Activated naive CD4-positive, alpha-beta T cell treated with anti-CD3 and anti-CD28 coated beads for 36 hours (primary cell): ENCODE data around the gene ZBED6. TPM values are rescaled to one million over a fixed set of nuclear protein-coding genes. Genes with fewer than 3 reads are reported as not detected.
A peak's percentile ranks its signal among the peaks of the same experiment; 100 is the strongest.
"Not testable (repeated sequence)": the region's sequence is repeated elsewhere in the genome, so short reads cannot be mapped to it uniquely, and the experiment has no call there.

Source experiments
- CTCF ChIA-PET: fragments of 350-600 bp; sonication (Branson Sonifier 250); formaldehyde crosslinking; loops from one replicate; lab custom pipeline; 2021; ENCODE audit warnings: antibody characterized with exemption; lab: Charles Lee
- DNase-seq: peaks from one replicate; pipeline ENCODE4 v3.0.0-alpha.2; 2020
- H3K27ac Mint-ChIP-seq: one replicate; pipeline ENCODE4 v1.8.0; 2021; ENCODE audit warnings: mild to moderate bottlenecking, mixed read lengths
- H3K27me3 Mint-ChIP-seq: one replicate; pipeline ENCODE4 v1.8.0; 2021; ENCODE audit warnings: low read depth, mixed read lengths
- H3K36me3 Mint-ChIP-seq: one replicate; pipeline ENCODE4 v1.8.0; 2021; ENCODE audit warnings: low read depth, mixed read lengths
- H3K4me1 Mint-ChIP-seq: one replicate; pipeline ENCODE4 v1.8.0; 2021; ENCODE audit warnings: low read depth, mixed read lengths
- H3K4me3 Mint-ChIP-seq: one replicate; pipeline ENCODE4 v1.8.0; 2021; ENCODE audit warnings: mild to moderate bottlenecking, moderate library complexity, mixed read lengths
- H3K9me3 Mint-ChIP-seq: one replicate; pipeline ENCODE4 v1.8.0; 2021; ENCODE audit warnings: mixed read lengths
- intact Hi-C: fragments of 100-400 bp; cut with micrococcal nuclease; formaldehyde crosslinking; loops from one replicate; pipeline ENCODE4 v1.15.1; 2023
- total RNA-seq, 2 experiments: library from RNA; stranded (reverse); gene quantifications; one replicate each; pipeline ENCODE4 v1.2.3, GENCODE V29; 2021

ZBED6 gene
- total RNA-seq, 2 experiments from 2014 or later: 23.3 to 23.6 TPM

GRCh38 chr1:203813581-203814341, 18.3 kb downstream of the ZBED6 start:
- CTCF ChIA-PET: interaction anchor here (0.7 to 1.8 kb wide), 3 partner anchors 14 to 774 kb away, joined by 3 to 4 read pairs (median 3); no protein-coding TSS in a partner anchor
- Mint-ChIP-seq H3K9me3 (no peaks in the 10 kb centered on the region), H3K4me1 (peaks cover 21% of the 10 kb centered on the region), H3K4me3 (no peak overlapping the region), H3K36me3 (peaks cover 34% of the 10 kb centered on the region), H3K27ac (no peak overlapping the region), H3K27me3 (no peaks in the 10 kb centered on the region)
- intact Hi-C loops: no loop called here
- DNase-seq: no peak

GRCh38 chr1:203818399-203818798, 23.0 kb downstream of the ZBED6 start:
- H3K27ac Mint-ChIP-seq: no peak overlapping the region
- DNase-seq: no peak
- H3K27me3 Mint-ChIP-seq: no peaks in the 10 kb centered on the region
- peaks cover 35% of the 10 kb centered on the region for H3K36me3 Mint-ChIP-seq
- H3K9me3 Mint-ChIP-seq: no peaks in the 10 kb centered on the region
- H3K4me3 Mint-ChIP-seq: no peak overlapping the region
- CTCF ChIA-PET: interaction anchor here (0.5 kb wide), 1 partner anchor 54 kb away, joined by 3 read pairs; no protein-coding TSS in a partner anchor
- H3K4me1 Mint-ChIP-seq: peaks cover 16% of the 10 kb centered on the region
- intact Hi-C loops: no loop called here

- CTCF ChIA-PET: no interaction called here
- peaks cover 15% of the 10 kb centered on the region for H3K4me1 Mint-ChIP-seq
- H3K9me3 Mint-ChIP-seq: no peaks in the 10 kb centered on the region
Observed at GRCh38 chr1:203823306-203823705, 27.9 kb downstream of the ZBED6 start.

GRCh38 chr1:203826175-203826574, 30.8 kb downstream of the ZBED6 start:
- DNase-seq: no peak
- CTCF ChIA-PET: no interaction called here
- H3K36me3 Mint-ChIP-seq: peaks cover 45% of the 10 kb centered on the region
- H3K4me1 Mint-ChIP-seq: peaks cover 15% of the 10 kb centered on the region
- intact Hi-C loops: no loop called here
- no peaks in the 10 kb centered on the region for H3K27me3 Mint-ChIP-seq
- H3K4me3 Mint-ChIP-seq: no peak overlapping the region
- no peaks in the 10 kb centered on the region for H3K9me3 Mint-ChIP-seq
- no peak overlapping the region for H3K27ac Mint-ChIP-seq

More at GRCh38 chr1:203823306-203823705, 27.9 kb downstream of the ZBED6 start:
- Mint-ChIP-seq H3K36me3 (peaks cover 43% of the 10 kb centered on the region), H3K4me3 (no peak overlapping the region), H3K27ac (peak overlapping the region; percentile 65), H3K27me3 (no peaks in the 10 kb centered on the region)
- intact Hi-C loops: no loop called here
- no peak for DNase-seq

GRCh38 chr1:203828002-203828401, 32.6 kb downstream of the ZBED6 start:
- intact Hi-C loops: no loop called here
- peaks cover 10% of the 10 kb centered on the region for H3K4me1 Mint-ChIP-seq

GRCh38 chr1:203828503-203828902, 33.1 kb downstream of the ZBED6 start:
- no peaks in the 10 kb centered on the region for H3K9me3 Mint-ChIP-seq
- no peak overlapping the region for H3K4me3 Mint-ChIP-seq
- no peaks in the 10 kb centered on the region for H3K27me3 Mint-ChIP-seq
- H3K36me3 Mint-ChIP-seq: peaks cover 37% of the 10 kb centered on the region
- no peak overlapping the region for H3K27ac Mint-ChIP-seq
- no peak for DNase-seq
- CTCF ChIA-PET: no interaction called here
- H3K4me1 Mint-ChIP-seq: peaks cover 10% of the 10 kb centered on the region
- intact Hi-C loops: no loop called here

More at GRCh38 chr1:203828002-203828401, 32.6 kb downstream of the ZBED6 start:
- H3K27me3 Mint-ChIP-seq: no peaks in the 10 kb centered on the region
- no peak overlapping the region for H3K27ac Mint-ChIP-seq
- H3K9me3 Mint-ChIP-seq: no peaks in the 10 kb centered on the region
- CTCF ChIA-PET: interaction anchor here (0.6 kb wide), 1 partner anchor 486 kb away, joined by 4 read pairs; no protein-coding TSS in a partner anchor
- no peak for DNase-seq
- no peak overlapping the region for H3K4me3 Mint-ChIP-seq
- H3K36me3 Mint-ChIP-seq: peaks cover 36% of the 10 kb centered on the region

- H3K9me3 Mint-ChIP-seq, CTCF ChIA-PET, H3K4me1 Mint-ChIP-seq, H3K27me3 Mint-ChIP-seq, DNase-seq, H3K27ac Mint-ChIP-seq, intact Hi-C loops, H3K4me3 Mint-ChIP-seq: not testable (repeated sequence)
- H3K36me3 Mint-ChIP-seq: peaks cover 39% of the 10 kb centered on the region
Observed at GRCh38 chr1:203829247-203829646, 33.8 kb downstream of the ZBED6 start.

- peaks cover 40% of the 10 kb centered on the region for H3K36me3 Mint-ChIP-seq
- H3K4me3 Mint-ChIP-seq: no peak overlapping the region
- H3K4me1 Mint-ChIP-seq: no peaks in the 10 kb centered on the region
- CTCF ChIA-PET: interaction anchor here (0.6 to 1.4 kb wide), 2 partner anchors 10 to 26 kb away, joined by 4 read pairs; partner anchors contain the start of gene SNRPE
- H3K27me3 Mint-ChIP-seq: no peaks in the 10 kb centered on the region
- H3K27ac Mint-ChIP-seq: no peak overlapping the region
- no peak for DNase-seq
- H3K9me3 Mint-ChIP-seq: no peaks in the 10 kb centered on the region
- intact Hi-C loops: no loop called here
Observed at GRCh38 chr1:203835476-203835875, 40.1 kb downstream of the ZBED6 start.

GRCh38 chr1:203839081-203839480, 43.7 kb downstream of the ZBED6 start:
- Mint-ChIP-seq H3K27me3 (no peaks in the 10 kb centered on the region), H3K4me3 (no peak overlapping the region), H3K27ac (no peak overlapping the region), H3K36me3 (peaks cover 49% of the 10 kb centered on the region), H3K9me3 (peaks cover 2% of the 10 kb centered on the region), H3K4me1 (no peaks in the 10 kb centered on the region)
- CTCF ChIA-PET: no interaction called here
- no peak for DNase-seq
- intact Hi-C loops: no loop called here

GRCh38 chr1:203840208-203840808, 44.9 kb downstream of the ZBED6 start:
- Mint-ChIP-seq H3K9me3 (peaks cover 2% of the 10 kb centered on the region), H3K4me3 (no peak overlapping the region), H3K4me1 (no peaks in the 10 kb centered on the region), H3K27ac (no peak overlapping the region), H3K27me3 (no peaks in the 10 kb centered on the region), H3K36me3 (peaks cover 49% of the 10 kb centered on the region)
- no peak for DNase-seq
- intact Hi-C loops: no loop called here
- CTCF ChIA-PET: interaction anchor here (0.6 to 1.2 kb wide), 2 partner anchors 25 to 163 kb away, joined by 3 to 4 read pairs; no protein-coding TSS in a partner anchor

- H3K4me3 Mint-ChIP-seq: no peak overlapping the region
- intact Hi-C loops: no loop called here
- H3K36me3 Mint-ChIP-seq: peaks cover 45% of the 10 kb centered on the region
- H3K27me3 Mint-ChIP-seq: no peaks in the 10 kb centered on the region
- no peak overlapping the region for H3K27ac Mint-ChIP-seq
- H3K9me3 Mint-ChIP-seq: peaks cover 2% of the 10 kb centered on the region
- H3K4me1 Mint-ChIP-seq: no peaks in the 10 kb centered on the region
- DNase-seq: no peak
- CTCF ChIA-PET: no interaction called here
Observed at GRCh38 chr1:203842559-203842876, 47.1 kb downstream of the ZBED6 start.

GRCh38 chr1:203843435-203843834, 48.0 kb downstream of the ZBED6 start:
- H3K27me3 Mint-ChIP-seq: no peaks in the 10 kb centered on the region
- H3K36me3 Mint-ChIP-seq: peaks cover 36% of the 10 kb centered on the region
- no peaks in the 10 kb centered on the region for H3K4me1 Mint-ChIP-seq
- H3K9me3 Mint-ChIP-seq: peaks cover 2% of the 10 kb centered on the region
- CTCF ChIA-PET: no interaction called here
- H3K27ac Mint-ChIP-seq: no peak overlapping the region
- H3K4me3 Mint-ChIP-seq: no peak overlapping the region
- DNase-seq: no peak
- intact Hi-C loops: no loop called here
